Measurements from ENCODE around the gene PLEKHB1. TPM values are rescaled to one million over a fixed set of nuclear protein-coding genes. Genes with fewer than 3 reads are reported as not detected.

Gene PLEKHB1
- total RNA-seq, 4 donors from 2014 or later = 4.7 to 12.5 (median 6.3) TPM

GRCh38 chr11:73612601-73613140, 33.7 kb upstream of the PLEKHB1 start:
- TF ChIP-seq EP300 (IDR thresholded peaks at IDR 0.05) (no peak), POLR2A (IDR thresholded peaks at IDR 0.05) (no peak), CTCF (IDR thresholded peaks at IDR 0.05) (no peak), POLR2AphosphoS5 (IDR thresholded peaks at IDR 0.05) (no peak)

GRCh38 chr11:73614591-73614990, 31.8 kb upstream of the PLEKHB1 start:
- no peaks in the 10 kb centered on the region for H3K9me3 ChIP-seq
- no peak overlapping the region for H3K4me3 ChIP-seq
- no peak overlapping the region for H3K27ac ChIP-seq
- TF ChIP-seq POLR2A (IDR thresholded peaks at IDR 0.05) = no peak
- H3K36me3 ChIP-seq = no peaks in the 10 kb centered on the region
- DNase-seq (ENCODE audit: low spot score in 2 of 2) = no peak
- no peaks in the 10 kb centered on the region for H3K27me3 ChIP-seq
- H3K4me1 ChIP-seq = no peaks in the 10 kb centered on the region

More at GRCh38 chr11:73612601-73613140, 33.7 kb upstream of the PLEKHB1 start:
- WGBS = 80% methylated on average over 5 of the region's 5 CpGs
- Histone ChIP-seq H3K4me3 (no peak overlapping the region), H3K27ac (no peak overlapping the region), H3K9me3 (no peaks in the 10 kb centered on the region), H3K36me3 (no peaks in the 10 kb centered on the region), H3K27me3 (no peaks in the 10 kb centered on the region), H3K4me1 (no peaks in the 10 kb centered on the region)
- DNase-seq (ENCODE audit: low spot score in 2 of 2) = no peak

GRCh38 chr11:73622926-73623593, 23.3 kb upstream of the PLEKHB1 start:
- H3K4me1 ChIP-seq = peaks cover 6% of the 10 kb centered on the region
- WGBS = 67% methylated on average over 4 of the region's 4 CpGs
- no peak for DNase-seq (ENCODE audit: low spot score in 2 of 2)
- no peak overlapping the region for H3K27ac ChIP-seq
- H3K4me3 ChIP-seq = no peak overlapping the region
- H3K36me3 ChIP-seq = no peaks in the 10 kb centered on the region
- peaks cover 17% of the 10 kb centered on the region for H3K27me3 ChIP-seq
- no peak for TF ChIP-seq CTCF (IDR thresholded peaks at IDR 0.05)
- TF ChIP-seq POLR2AphosphoS5 (IDR thresholded peaks at IDR 0.05) = no peak
- TF ChIP-seq EP300 (IDR thresholded peaks at IDR 0.05) = no peak
- TF ChIP-seq POLR2A (IDR thresholded peaks at IDR 0.05) = no peak
- H3K9me3 ChIP-seq = no peaks in the 10 kb centered on the region

- no peaks in the 10 kb centered on the region for H3K36me3 ChIP-seq
- 57% methylated on average over 3 of the region's 3 CpGs for WGBS
- no peak for DNase-seq (ENCODE audit: low spot score in 2 of 2)
Measured at GRCh38 chr11:73623686-73624085, 22.7 kb upstream of the PLEKHB1 start.

GRCh38 chr11:73625696-73626318, 20.6 kb upstream of the PLEKHB1 start:
- WGBS = 33% methylated on average over 19 of the region's 19 CpGs
- H3K27me3 ChIP-seq = peaks cover 17% of the 10 kb centered on the region
- DNase-seq (ENCODE audit: low spot score in 2 of 2) = peak; percentile 71 to 89
- no peaks in the 10 kb centered on the region for H3K9me3 ChIP-seq
- H3K4me1 ChIP-seq = peaks cover 6% of the 10 kb centered on the region
- H3K4me3 ChIP-seq = no peak overlapping the region
- TF ChIP-seq CTCF (IDR thresholded peaks at IDR 0.05) (peak; percentile 82 to 88), POLR2A (IDR thresholded peaks at IDR 0.05) (no peak)
- H3K27ac ChIP-seq = no peak overlapping the region
- H3K36me3 ChIP-seq = no peaks in the 10 kb centered on the region

More at GRCh38 chr11:73623686-73624085, 22.7 kb upstream of the PLEKHB1 start:
- Histone ChIP-seq H3K4me1 (peaks cover 6% of the 10 kb centered on the region), H3K4me3 (no peak overlapping the region), H3K9me3 (no peaks in the 10 kb centered on the region), H3K27ac (no peak overlapping the region), H3K27me3 (peaks cover 17% of the 10 kb centered on the region)
- TF ChIP-seq CTCF (IDR thresholded peaks at IDR 0.05) = no peak
- no peak for TF ChIP-seq POLR2A (IDR thresholded peaks at IDR 0.05)
- no peak for TF ChIP-seq EP300 (IDR thresholded peaks at IDR 0.05)
- no peak for TF ChIP-seq POLR2AphosphoS5 (IDR thresholded peaks at IDR 0.05)
